HUES48 (cell line): ENCODE results near the gene ELMO2.
A peak's percentile ranks its signal among the peaks of the same experiment; 100 is the strongest.

Experiments used
- H3K27ac ChIP-seq: one replicate; pipeline ENCODE4 v1.7.0; 2013; ENCODE audit warnings: low read depth, low read length, inconsistent platforms
- H3K27me3 ChIP-seq: 2 replicates; pipeline ENCODE4 v1.6.1; 2013; ENCODE audit warnings: mild to moderate bottlenecking, low read length; ENCODE audit not compliant: control insufficient read depth, insufficient read depth
- H3K36me3 ChIP-seq: 2 replicates; pipeline ENCODE4 v1.6.1; 2013; ENCODE audit warnings: low read length; ENCODE audit not compliant: control insufficient read depth, insufficient read depth
- H3K4me1 ChIP-seq: 2 replicates; pipeline ENCODE4 v1.6.1; 2013; ENCODE audit warnings: mild to moderate bottlenecking, low read length; ENCODE audit not compliant: control insufficient read depth, insufficient read depth
- H3K4me3 ChIP-seq: 2 replicates; pipeline ENCODE4 v1.5.1; 2013; ENCODE audit warnings: mild to moderate bottlenecking, low read depth, low read length
- H3K9ac ChIP-seq: 2 replicates; pipeline ENCODE4 v1.6.1; 2013; ENCODE audit warnings: mild to moderate bottlenecking, low read depth, low read length, moderate library complexity
- H3K9me3 ChIP-seq: 2 replicates; pipeline ENCODE4 v1.6.1; 2013; ENCODE audit warnings: low read length; ENCODE audit not compliant: control insufficient read depth, insufficient read depth

Gene ELMO2

GRCh38 chr20:46406986-46407670 is 713 bp upstream of the ELMO2 start:
- Histone ChIP-seq H3K9me3 (no peaks in the 10 kb centered on the region), H3K27ac (no peak overlapping the region), H3K4me3 (peak overlapping the region; percentile 79), H3K27me3 (no peaks in the 10 kb centered on the region), H3K36me3 (no peaks in the 10 kb centered on the region), H3K4me1 (peaks cover 3% of the 10 kb centered on the region; the same call in 1 of the 2 replicates), H3K9ac (no peak overlapping the region)

- Histone ChIP-seq H3K27me3 (no peaks in the 10 kb centered on the region), H3K36me3 (peaks cover 15% of the 10 kb centered on the region), H3K27ac (no peak overlapping the region), H3K9me3 (no peaks in the 10 kb centered on the region), H3K4me3 (no peak overlapping the region), H3K9ac (no peak overlapping the region), H3K4me1 (peaks cover 16% of the 10 kb centered on the region)
These were observed 4.0 kb downstream of the ELMO2 start for GRCh38 chr20:46402331-46402811.

DNA sequence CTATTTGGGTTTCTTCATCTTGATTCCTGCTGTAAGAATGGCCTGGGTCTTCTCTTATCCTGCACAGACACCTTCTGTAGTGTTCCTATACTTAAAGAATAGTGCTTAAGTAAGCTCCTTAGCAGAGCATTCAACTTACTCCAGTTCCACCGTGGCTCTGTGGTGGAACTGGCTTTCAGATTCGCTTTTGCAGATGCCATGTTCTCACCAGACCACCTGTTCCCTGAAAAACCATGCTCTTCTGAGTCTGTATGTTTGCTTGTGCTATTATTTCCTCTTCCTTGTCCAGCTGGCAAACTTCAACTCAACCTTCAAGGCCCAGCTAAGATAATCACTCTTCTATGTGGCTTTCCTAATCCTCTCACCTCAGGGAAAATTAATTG is 4.9 kb downstream of the ELMO2 start:
- H3K4me1 ChIP-seq = peaks cover 16% of the 10 kb centered on the region
- H3K9ac ChIP-seq = no peak overlapping the region
- no peaks in the 10 kb centered on the region for H3K27me3 ChIP-seq
- no peak overlapping the region for H3K4me3 ChIP-seq
- no peaks in the 10 kb centered on the region for H3K9me3 ChIP-seq
- peaks cover 22% of the 10 kb centered on the region for H3K36me3 ChIP-seq
- no peak overlapping the region for H3K27ac ChIP-seq

- Histone ChIP-seq H3K4me3 (no peak overlapping the region), H3K9me3 (no peaks in the 10 kb centered on the region), H3K4me1 (peaks cover 16% of the 10 kb centered on the region), H3K27ac (no peak overlapping the region), H3K27me3 (no peaks in the 10 kb centered on the region), H3K36me3 (peaks cover 27% of the 10 kb centered on the region), H3K9ac (no peak overlapping the region)
These were observed 5.5 kb downstream of the ELMO2 start for GRCh38 chr20:46400828-46401477.

DNA sequence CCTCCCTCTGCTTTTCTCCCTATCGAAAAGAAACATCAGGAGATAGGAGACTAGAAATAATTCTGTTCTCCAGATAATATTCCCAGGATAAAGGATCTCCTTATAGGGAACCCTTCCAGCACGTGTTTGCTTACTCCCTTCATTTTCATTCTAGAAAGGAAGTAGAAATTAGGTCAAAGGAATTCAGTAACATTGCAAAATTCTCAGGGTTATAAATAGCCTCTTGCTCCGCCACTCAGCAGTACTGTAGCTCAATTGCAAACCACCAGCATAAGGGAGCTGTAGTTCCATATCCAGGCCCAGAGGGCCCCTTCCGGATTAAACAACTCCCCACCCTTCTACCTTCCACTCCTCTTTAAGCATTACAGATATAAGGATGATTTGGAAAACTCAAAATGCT is 6.2 kb downstream of the ELMO2 start:
- no peak overlapping the region for H3K4me3 ChIP-seq
- H3K9ac ChIP-seq = no peak overlapping the region
- no peak overlapping the region for H3K27ac ChIP-seq

GRCh38 chr20:46399401-46399800 is 7.0 kb downstream of the ELMO2 start:
- Histone ChIP-seq H3K9ac (no peak overlapping the region), H3K4me3 (no peak overlapping the region), H3K4me1 (peaks cover 16% of the 10 kb centered on the region), H3K36me3 (peaks cover 35% of the 10 kb centered on the region), H3K27me3 (no peaks in the 10 kb centered on the region), H3K9me3 (no peaks in the 10 kb centered on the region), H3K27ac (no peak overlapping the region)

More for the DNA sequence above, 6.2 kb downstream of the ELMO2 start:
- H3K4me1 ChIP-seq = peaks cover 16% of the 10 kb centered on the region
- H3K9me3 ChIP-seq = no peaks in the 10 kb centered on the region
- peaks cover 29% of the 10 kb centered on the region for H3K36me3 ChIP-seq
- no peaks in the 10 kb centered on the region for H3K27me3 ChIP-seq

- Histone ChIP-seq H3K27ac (no peak overlapping the region), H3K36me3 (peaks cover 40% of the 10 kb centered on the region), H3K9me3 (no peaks in the 10 kb centered on the region), H3K27me3 (no peaks in the 10 kb centered on the region), H3K9ac (no peak overlapping the region), H3K4me1 (peaks cover 16% of the 10 kb centered on the region), H3K4me3 (no peak overlapping the region)
These were observed 7.5 kb downstream of the ELMO2 start for GRCh38 chr20:46398963-46399362.

GRCh38 chr20:46396052-46396740 is 10.2 kb downstream of the ELMO2 start:
- Histone ChIP-seq H3K4me1 (peaks cover 11% of the 10 kb centered on the region), H3K27ac (no peak overlapping the region), H3K9me3 (no peaks in the 10 kb centered on the region), H3K36me3 (peaks cover 67% of the 10 kb centered on the region), H3K4me3 (no peak overlapping the region), H3K27me3 (no peaks in the 10 kb centered on the region), H3K9ac (no peak overlapping the region)

- no peak overlapping the region for H3K27ac ChIP-seq
- H3K4me3 ChIP-seq = no peak overlapping the region
- no peaks in the 10 kb centered on the region for H3K27me3 ChIP-seq
- peaks cover under 1% of the 10 kb centered on the region for H3K4me1 ChIP-seq
- H3K9me3 ChIP-seq = no peaks in the 10 kb centered on the region
- H3K9ac ChIP-seq = no peak overlapping the region
- peaks cover 78% of the 10 kb centered on the region for H3K36me3 ChIP-seq
These were observed 11.3 kb downstream of the ELMO2 start for GRCh38 chr20:46394872-46395760.

DNA sequence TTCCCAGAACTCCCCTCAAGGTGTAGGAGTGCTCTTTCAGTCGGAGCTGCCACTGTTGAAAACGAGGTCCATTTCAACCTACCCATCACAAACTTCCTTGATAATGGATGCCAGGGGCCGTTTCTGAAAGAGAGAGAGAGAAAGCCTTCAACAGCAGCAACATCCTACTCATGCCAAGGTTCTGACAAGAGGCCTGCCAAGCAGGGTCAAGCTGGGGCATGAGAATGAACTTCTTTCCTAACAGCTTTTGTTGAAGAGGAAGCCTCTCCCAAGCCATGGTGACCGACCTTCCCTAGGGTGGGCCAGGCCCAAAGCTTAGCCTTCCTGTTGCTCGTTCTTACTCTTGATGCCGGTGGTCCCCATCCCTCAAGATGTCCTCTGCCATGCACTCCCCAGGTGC is 12.4 kb downstream of the ELMO2 start:
- no peaks in the 10 kb centered on the region for H3K27me3 ChIP-seq
- H3K4me3 ChIP-seq = no peak overlapping the region
- H3K9ac ChIP-seq = no peak overlapping the region
- H3K27ac ChIP-seq = no peak overlapping the region
- peaks cover 80% of the 10 kb centered on the region for H3K36me3 ChIP-seq
- H3K4me1 ChIP-seq = no peaks in the 10 kb centered on the region
- no peaks in the 10 kb centered on the region for H3K9me3 ChIP-seq
